HepG2 (cell line): ENCODE measurements around the gene WDR83. TPM values are rescaled to one million over a fixed set of nuclear protein-coding genes. Genes with fewer than 3 reads are reported as not detected.
A peak's percentile ranks its signal among the peaks of the same experiment; 100 is the strongest.
"Not testable (repeated sequence)": the region's sequence is repeated elsewhere in the genome, so short reads cannot be mapped to it uniquely, and the experiment has no call there.

Experiments used
- ATAC-seq: fragments of 200-7000 bp; cut with Tn5 transposase; 3 replicates; pipeline ENCODE4 v1.9.1; 2020; ENCODE audit warnings: mild to moderate bottlenecking, moderate library complexity
- BruUV-seq: library from RNA; stranded (reverse); fragments of 400-500 nt; replicated peaks from 2 replicates; lab custom pipeline; 2021; lab: Mats Ljungman, UMichigan
- CTCF ChIA-PET: fragments of 300-600 bp; formaldehyde crosslinking; extraction: SDS; loops from one replicate; lab custom pipeline; 2021; ENCODE audit warnings: low total read pairs, inconsistent platforms, low intra/inter-chr PET ratio; lab: Yijun Ruan, JAX
- POLR2A ChIA-PET: fragments of 350-600 bp; sonication (Branson Sonifier 250); formaldehyde crosslinking; loops from one replicate; lab custom pipeline; 2020; ENCODE audit warnings: antibody characterized with exemption, inconsistent platforms; lab: Yijun Ruan, JAX
- DNase-seq: peaks from one replicate; pipeline ENCODE4 v3.0.0-alpha.2; 2015; ENCODE audit warnings: low spot score
- FAIRE-seq: peaks from 3 replicates; lab custom pipeline; 2011; peaks lifted over from hg19 to GRCh38; lab: Jason Lieb, UNC
- H2AFZ ChIP-seq: one replicate; pipeline ENCODE4 v1.6.1; 2011; ENCODE audit warnings: low read length, inconsistent platforms
- H3K27ac ChIP-seq: fragments of 300-600 bp; 3 replicates; pipeline ENCODE4 v1.8.0; 2011; ENCODE audit warnings: mixed run types, mild to moderate bottlenecking, mixed read lengths, low read length, inconsistent platforms; ENCODE audit not compliant: insufficient read depth; ENCODE audit errors: extremely low read length
- H3K27me3 ChIP-seq, 2 experiments: fragments of 200-600 bp in 1 of 2; 2 replicates in 1 of 2; 3 replicates in 1 of 2; pipeline versions ENCODE4 v1.6.0 to v1.8.0; 2011; ENCODE audit warnings: low read length in 2 of 2, mild to moderate bottlenecking in 2 of 2, moderate library complexity in 2 of 2, inconsistent platforms in 1 of 2; ENCODE audit not compliant: insufficient read depth in 2 of 2, control insufficient read depth in 1 of 2
- H3K36me3 ChIP-seq, 2 experiments: fragments of 200-600 bp in 1 of 2; replicated peaks in 1 of 2; 2 replicates in 1 of 2; 3 replicates in 1 of 2; pipeline versions ENCODE4 v1.5.1 to v1.8.0; 2011; ENCODE audit warnings: low read length in 2 of 2, inconsistent platforms in 1 of 2; ENCODE audit not compliant: insufficient read depth in 2 of 2, control insufficient read depth in 1 of 2
- H3K4me1 ChIP-seq: 2 replicates; pipeline ENCODE4 v1.5.1; 2012; ENCODE audit warnings: low read length, inconsistent platforms; ENCODE audit not compliant: insufficient read depth
- H3K4me2 ChIP-seq: 2 replicates; pipeline ENCODE4 v1.6.0; 2011; ENCODE audit warnings: low read depth, low read length, inconsistent platforms
- H3K4me3 ChIP-seq, 3 experiments: fragments of 200-600 bp in 1 of 3; sonication (generic), shearing (Covaris generic) in 1 of 3; replicated peaks in 1 of 3; 2 replicates each; pipeline ENCODE4 v1.5.1; 2011 to 2016; ENCODE audit warnings: low read length in 3 of 3, inconsistent platforms in 2 of 3, low read depth in 2 of 3, mild to moderate bottlenecking in 2 of 3, control low read depth in 1 of 3, mixed read lengths in 1 of 3; ENCODE audit not compliant: insufficient read depth in 1 of 3
- H3K79me2 ChIP-seq: one replicate; pipeline ENCODE4 v1.6.1; 2011; ENCODE audit warnings: low read length, inconsistent platforms; ENCODE audit not compliant: insufficient read depth
- H3K9ac ChIP-seq: 2 replicates; pipeline ENCODE4 v1.6.0; 2011; ENCODE audit warnings: mild to moderate bottlenecking, low read depth, low read length, inconsistent platforms; ENCODE audit not compliant: insufficient read depth
- H3K9me3 ChIP-seq: 2 replicates; pipeline ENCODE4 v1.5.1; 2012; ENCODE audit warnings: mild to moderate bottlenecking, low read length
- H4K20me1 ChIP-seq: 2 replicates; pipeline ENCODE4 v1.6.0; 2011; ENCODE audit warnings: inconsistent platforms, mild to moderate bottlenecking, low read length, moderate library complexity; ENCODE audit not compliant: insufficient read depth
- AGO2 ChIP-seq: fragments of 200-400 bp; formaldehyde crosslinking; optimal IDR thresholded peaks from 2 replicates; pipeline ENCODE3; 2017; ENCODE audit warnings: mild to moderate bottlenecking, low read depth, low read length, moderate library complexity
- CEBPB ChIP-seq: IDR thresholded peaks from 2 replicates; pipeline ENCODE4 v1.6.1; 2011; ENCODE audit warnings: low read depth, low read length, improper control_type of control experiment, borderline replicate concordance
- NONO ChIP-seq, 2 experiments: fragments of 450-650 bp in 1 of 2; sonication (generic) in 1 of 2; formaldehyde crosslinking in 1 of 2; IDR thresholded peaks in 1 of 2; conservative IDR thresholded peaks in 1 of 2; 2 replicates each; pipeline versions ENCODE4 v1.6.1 to v1.8.0; 2017 to 2022; ENCODE audit warnings: mild to moderate bottlenecking in 1 of 2, missing genetic modification reagents in 1 of 2, moderate library complexity in 1 of 2
- WGBS: methylation state at CpG from one replicate; pipeline ENCODE4 v1.1.6; 2017; ENCODE audit warnings: low lambda C conversion rate; 5-methylcytosine and 5-hydroxymethylcytosine counted together
- in situ Hi-C: cut with HindIII; loops from 2 replicates; pipeline ENCODE4 v1.10.0; 2017; ENCODE audit warnings: low pct_unique_long_range_greater_than_20kb; ENCODE audit not compliant: extremely low pct_ligation_motif_present
- intact Hi-C: fragments of 100-400 bp; cut with micrococcal nuclease; formaldehyde crosslinking; loops from one replicate; pipeline ENCODE4 v1.10.0; 2022; ENCODE audit not compliant: unreplicated experiment
- polyA plus RNA-seq, 8 experiments: library from polyadenylated mRNA; depleted of rRNA in 3 of 8; stranded (reverse) in 7 of 8; unstranded in 1 of 8; fragments of >200 nt; fragmentation: Illumina TruSeq in 4 of 8; extraction: Trizol in 4 of 8; gene quantifications; 2 replicates each; pipeline versions ENCODE4 v1.2.1 to v1.2.3, GENCODE V29; 2011 to 2016; ENCODE audit warnings: low read depth in 4 of 8, missing spikeins in 1 of 8, mixed read lengths in 1 of 8; ENCODE audit not compliant: insufficient read depth in 1 of 8
- total RNA-seq, 5 experiments: library from RNA; depleted of rRNA; stranded (reverse); fragments of >200 nt; fragmentation: Illumina TruSeq; extraction: Trizol; gene quantifications; 2 replicates each; pipeline ENCODE4 v1.2.3, GENCODE V29; 2016; ENCODE audit warnings: low read depth in 1 of 5
- TF ChIP-seq, protein P1 (sequence below): sonication (generic); formaldehyde crosslinking; IDR thresholded peaks from 2 replicates; pipeline ENCODE4 v1.4.0; 2020; ENCODE audit warnings: missing genetic modification reagents, mild to moderate bottlenecking, borderline replicate concordance

The WDR83 gene
- total and polyA plus RNA-seq, 2 of the 13 experiments (the other 11 are each of a cell fraction or from before 2014, with no cell fraction given), result 4.5 to 10.7 TPM

DNA sequence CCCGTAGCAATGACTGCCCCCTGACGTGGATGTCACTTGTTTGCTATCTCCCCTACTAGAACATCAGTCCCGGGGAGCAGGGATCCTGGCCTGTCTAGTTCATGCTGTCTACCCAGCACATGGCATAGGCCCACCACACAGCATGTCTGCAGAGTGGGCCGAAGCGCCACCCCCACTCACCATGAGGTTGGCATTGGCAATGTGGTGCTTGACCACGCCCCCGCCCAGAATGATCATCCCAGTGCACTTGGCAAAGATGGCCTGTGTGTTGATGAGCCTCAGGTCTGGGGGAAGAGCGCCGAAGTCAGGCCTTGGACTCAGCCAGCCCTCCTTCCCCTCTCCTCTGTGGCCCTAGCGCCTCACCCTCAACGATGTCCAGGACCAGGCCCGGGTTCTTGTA, 10.3 kb downstream of the WDR83 start:
- no peak for DNase-seq
- in situ Hi-C loops, result no loop called here
- CTCF ChIA-PET, result interaction anchor here (0.8 to 1.1 kb wide), 2 partner anchors 113 to 114 kb away, joined by 3 read pairs; partner anchors contain the start of gene JUNB
- Histone ChIP-seq H3K9ac (no peak overlapping the region), H3K27me3 (no peaks in the 10 kb centered on the region; a peak in 1 of 5 replicates), H4K20me1 (peaks cover 2% of the 10 kb centered on the region; the same call in 1 of the 2 replicates), H3K27ac (no peak overlapping the region), H3K4me2 (no peak overlapping the region), H3K36me3 (peaks cover 36 to 63% of the 10 kb centered on the region in 2 experiments), H2AFZ (no peak overlapping the region), H3K4me1 (peaks cover 16% of the 10 kb centered on the region), H3K79me2 (peaks cover 5% of the 10 kb centered on the region), H3K9me3 (no peaks in the 10 kb centered on the region), H3K4me3 (no peak overlapping the region)
- ATAC-seq, result no peak
- POLR2A ChIA-PET, result interaction anchor here (0.9 to 2.5 kb wide), 4 partner anchors 11 to 66 kb away, joined by 3 to 9 read pairs (median 5); partner anchors contain the start of genes FBXW9, GET3, MAN2B1 and WDR83
- BruUV-seq, result no TSS peak
- no peak for FAIRE-seq
- TF ChIP-seq AGO2 (peak; percentile 50), NONO (IDR thresholded peaks at IDR 0.05) (no peak), NONO (CRISPR knock-in tag; conservative IDR thresholded peaks at IDR 0.05) (no peak)
- intact Hi-C loops, result no loop called here
- WGBS, result over 99% methylated on average over 12 of the region's 12 CpGs

DNA sequence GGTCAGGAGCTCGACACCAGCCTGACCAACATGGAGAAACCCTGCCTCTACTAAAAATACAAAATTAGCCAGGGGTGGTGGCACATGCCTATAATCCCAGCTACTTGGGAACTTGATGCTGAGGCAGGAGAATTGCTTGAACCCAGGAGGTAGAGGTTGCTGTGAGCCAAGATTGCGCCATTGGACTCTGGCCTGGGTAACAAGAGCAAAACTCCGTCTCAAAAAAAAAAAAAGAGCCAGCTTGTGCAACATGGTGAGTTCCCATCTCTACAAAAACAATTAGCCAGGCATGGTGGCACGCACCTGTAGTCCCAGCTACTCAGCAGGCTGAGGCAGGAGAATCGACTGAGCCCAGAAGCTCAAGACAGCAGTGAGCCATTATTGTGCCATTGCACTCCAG, 11.4 kb downstream of the WDR83 start:
- in situ Hi-C loops, ATAC-seq, H3K27me3 ChIP-seq, CTCF ChIA-PET, H3K9me3 ChIP-seq, H4K20me1 ChIP-seq, BruUV-seq, H3K4me3 ChIP-seq, H3K9ac ChIP-seq, H3K79me2 ChIP-seq, intact Hi-C loops, H3K27ac ChIP-seq, H2AFZ ChIP-seq, H3K4me2 ChIP-seq, FAIRE-seq: not testable (repeated sequence)
- TF ChIP-seq, protein P1, sequence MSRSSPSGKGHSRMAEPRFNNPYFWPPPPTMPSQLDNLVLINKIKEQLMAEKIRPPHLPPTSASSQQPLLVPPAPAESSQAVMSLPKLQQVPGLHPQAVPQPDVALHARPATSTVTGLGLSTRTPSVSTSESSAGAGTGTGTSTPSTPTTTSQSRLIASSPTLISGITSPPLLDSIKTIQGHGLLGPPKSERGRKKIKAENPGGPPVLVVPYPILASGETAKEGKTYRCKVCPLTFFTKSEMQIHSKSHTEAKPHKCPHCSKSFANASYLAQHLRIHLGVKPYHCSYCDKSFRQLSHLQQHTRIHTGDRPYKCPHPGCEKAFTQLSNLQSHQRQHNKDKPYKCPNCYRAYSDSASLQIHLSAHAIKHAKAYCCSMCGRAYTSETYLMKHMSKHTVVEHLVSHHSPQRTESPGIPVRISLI (CRISPR knock-in tag), result peak; percentile 46; the same call in 1 of the 2 replicates
- TF ChIP-seq CEBPB, result peak; percentile 55; the same call in 1 of the 2 replicates
- peak; percentile 24 for DNase-seq
- POLR2A ChIA-PET, result interaction anchor here (0.8 to 2.5 kb wide), 4 partner anchors 9 to 45 kb away, joined by 3 to 9 read pairs (median 3); partner anchors contain the start of genes FBXW9, MAN2B1 and WDR83
- peaks cover 32 to 57% of the 10 kb centered on the region in 2 experiments for H3K36me3 ChIP-seq
- whole genome bisulfite sequencing, result 77% methylated on average over 5 of the region's 5 CpGs
- H3K4me1 ChIP-seq, result peaks cover 16% of the 10 kb centered on the region
